Measurements from ENCODE around the gene DYNLT5. TPM values are rescaled to one million over a fixed set of nuclear protein-coding genes. Genes with fewer than 3 reads are reported as not detected.

Gene DYNLT5, protein sequence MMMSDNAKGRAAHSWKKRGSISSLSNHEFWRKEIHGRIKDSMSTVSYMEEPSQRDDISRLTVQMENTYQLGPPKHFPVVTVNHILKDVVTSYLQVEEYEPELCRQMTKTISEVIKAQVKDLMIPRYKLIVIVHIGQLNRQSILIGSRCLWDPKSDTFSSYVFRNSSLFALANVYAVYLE
- 1.5 and 2.7 TPM in 2 replicates for total RNA-seq

DNA sequence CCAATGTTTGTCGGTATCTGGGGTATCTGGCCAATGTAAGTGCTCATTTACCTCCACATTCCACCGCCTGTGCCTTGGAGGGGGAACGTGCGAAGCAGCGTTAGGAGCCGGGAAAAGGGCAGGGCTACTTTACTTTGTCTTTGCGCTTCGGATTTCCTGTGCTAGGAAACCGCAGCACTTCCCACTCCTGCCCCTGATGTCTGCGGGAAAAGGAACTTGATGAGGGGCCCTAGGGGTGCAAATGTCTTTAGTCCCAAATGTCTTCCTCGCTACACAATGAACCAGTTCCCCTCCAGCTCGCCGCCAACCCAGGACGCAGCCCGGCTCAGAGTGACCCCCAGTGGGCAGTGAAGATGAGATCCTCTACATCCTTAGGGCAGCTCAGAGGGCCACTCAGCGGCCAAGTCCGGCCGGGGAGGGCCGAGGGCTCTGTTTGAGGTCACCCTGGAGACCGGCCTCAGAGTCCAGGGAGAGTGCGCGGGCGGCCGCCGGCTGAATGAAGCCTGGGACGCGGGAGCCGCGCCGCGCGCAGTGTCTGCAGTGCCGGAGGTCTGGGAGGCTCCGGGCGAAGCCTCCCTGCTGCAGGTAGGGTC is at the start of gene DYNLT5:
Gene DYNLT5 (plus strand): TSS at position 460 of the 593 bp plus-strand sequence. CDS start 2,200 bp downstream, outside the sequence.

Other genes starting within 250 kb of the DYNLT5 start
- gene SGIP1, start 218.3 kb upstream of the DYNLT5 start, total RNA-seq, result 26.7 and 48.0 TPM in 2 replicates
- not detected in 2 replicates for gene INSL5, start 48.8 kb downstream of the DYNLT5 start, total RNA-seq
- 3.3 and 7.2 TPM in 2 replicates for gene DNAI4, start 172.4 kb downstream of the DYNLT5 start, total RNA-seq
- 37.2 and 42.0 TPM in 2 replicates for gene MIER1, start 172.5 kb downstream of the DYNLT5 start, total RNA-seq